ENCODE data around the gene MLLT3.

The MLLT3 gene

GRCh38 chr9:20616808-20617207, 5.5 kb downstream of the MLLT3 start:
- DNase-seq (no peak), ATAC-seq (ENCODE audit: insufficient read depth, low read depth) (no peak)
- Histone ChIP-seq H3K27me3 (ENCODE audit: insufficient read depth, low read length, poor library complexity) (no peaks in the 10 kb centered on the region), H3K4me2 (ENCODE audit: insufficient read depth, low read length) (peak overlapping the region; percentile 35; the same call in 1 of the 2 replicates), H4K20me1 (ENCODE audit: insufficient read depth, low read length) (peaks cover 24% of the 10 kb centered on the region), H3K9ac (ENCODE audit: low read depth, low read length) (no peak overlapping the region), H3K4me3 (ENCODE audit: low read depth in 1 of 2, low read length in 2 of 2) (no peak overlapping the region), H3K9me3 (ENCODE audit: insufficient read depth, low read length, severe bottlenecking) (no peaks in the 10 kb centered on the region), H3K4me1 (ENCODE audit: insufficient read depth, low read length) (peaks cover 45% of the 10 kb centered on the region), H2AFZ (ENCODE audit: low read depth, low read length) (no peak overlapping the region), H3K27ac (ENCODE audit: low read length) (no peak overlapping the region), H3K79me2 (ENCODE audit: insufficient read depth, low read length) (peaks cover 95% of the 10 kb centered on the region), H3K36me3 (ENCODE audit: insufficient read depth, low read length) (peaks cover 11% of the 10 kb centered on the region)
- TF ChIP-seq EZH2 (IDR thresholded peaks at IDR 0.05; ENCODE audit: borderline replicate concordance, low read depth, low read length, severe bottlenecking) (no peak), CTCF (IDR thresholded peaks at IDR 0.05; ENCODE audit: borderline replicate concordance, extremely low read depth, low read length, poor library complexity, severe bottlenecking) (no peak)

GRCh38 chr9:20614602-20615216, 7.6 kb downstream of the MLLT3 start:
- no peak for ATAC-seq (ENCODE audit: insufficient read depth, low read depth)
- Histone ChIP-seq H3K9ac (ENCODE audit: low read depth, low read length) (no peak overlapping the region), H3K36me3 (ENCODE audit: insufficient read depth, low read length) (peaks cover 6% of the 10 kb centered on the region), H4K20me1 (ENCODE audit: insufficient read depth, low read length) (peaks cover 23% of the 10 kb centered on the region), H3K27ac (ENCODE audit: low read length) (no peak overlapping the region), H3K9me3 (ENCODE audit: insufficient read depth, low read length, severe bottlenecking) (no peaks in the 10 kb centered on the region), H3K4me1 (ENCODE audit: insufficient read depth, low read length) (peaks cover 32% of the 10 kb centered on the region), H2AFZ (ENCODE audit: low read depth, low read length) (no peak overlapping the region), H3K4me3 (ENCODE audit: low read depth in 1 of 2, low read length in 2 of 2) (no peak overlapping the region), H3K79me2 (ENCODE audit: insufficient read depth, low read length) (peaks cover 94% of the 10 kb centered on the region), H3K27me3 (ENCODE audit: insufficient read depth, low read length, poor library complexity) (no peaks in the 10 kb centered on the region), H3K4me2 (ENCODE audit: insufficient read depth, low read length) (no peak overlapping the region; the same call in 1 of the 2 replicates)
- DNase-seq, result no peak
- TF ChIP-seq CTCF (IDR thresholded peaks at IDR 0.05; ENCODE audit: borderline replicate concordance, extremely low read depth, low read length, poor library complexity, severe bottlenecking) (no peak), EZH2 (IDR thresholded peaks at IDR 0.05; ENCODE audit: borderline replicate concordance, low read depth, low read length, severe bottlenecking) (no peak)

GRCh38 chr9:20611691-20612287, 10.5 kb downstream of the MLLT3 start:
- peak; percentile 65; the same call in 1 of the 3 replicates for ATAC-seq (ENCODE audit: insufficient read depth, low read depth)
- no peak overlapping the region for H3K9ac ChIP-seq (ENCODE audit: low read depth, low read length)
- no peak overlapping the region for H3K4me3 ChIP-seq (ENCODE audit: low read depth in 1 of 2, low read length in 2 of 2)
- peaks cover 21% of the 10 kb centered on the region; the same call in 1 of the 2 replicates for H4K20me1 ChIP-seq (ENCODE audit: insufficient read depth, low read length)
- peak; percentile 50 for TF ChIP-seq CTCF (IDR thresholded peaks at IDR 0.05; ENCODE audit: borderline replicate concordance, extremely low read depth, low read length, poor library complexity, severe bottlenecking)
- TF ChIP-seq EZH2 (IDR thresholded peaks at IDR 0.05; ENCODE audit: borderline replicate concordance, low read depth, low read length, severe bottlenecking), result no peak
- H3K36me3 ChIP-seq (ENCODE audit: insufficient read depth, low read length), result peaks cover 4% of the 10 kb centered on the region; the same call in 1 of the 2 replicates
- peaks cover 14% of the 10 kb centered on the region; the same call in 1 of the 2 replicates for H3K4me1 ChIP-seq (ENCODE audit: insufficient read depth, low read length)
- H2AFZ ChIP-seq (ENCODE audit: low read depth, low read length), result no peak overlapping the region
- H3K9me3 ChIP-seq (ENCODE audit: insufficient read depth, low read length, severe bottlenecking), result no peaks in the 10 kb centered on the region
- H3K4me2 ChIP-seq (ENCODE audit: insufficient read depth, low read length), result no peak overlapping the region
- DNase-seq, result no peak
- H3K79me2 ChIP-seq (ENCODE audit: insufficient read depth, low read length), result peaks cover 90% of the 10 kb centered on the region
- H3K27me3 ChIP-seq (ENCODE audit: insufficient read depth, low read length, poor library complexity), result no peaks in the 10 kb centered on the region
- H3K27ac ChIP-seq (ENCODE audit: low read length), result no peak overlapping the region

Data from DND-41 (cell line).